22Rv1 (cell line): ENCODE measurements around the gene RARA.

Source experiments
- ZFX ChIP-seq: fragments of 450-650 bp; IDR thresholded peaks from 2 replicates; pipeline ENCODE4 v1.6.1; 2017; ENCODE audit warnings: antibody characterized with exemption, borderline replicate concordance
- TF ChIP-seq, protein P1 (sequence below): fragments of 450-650 bp; IDR thresholded peaks from 2 replicates; pipeline ENCODE4 v1.5.1; 2017; ENCODE audit warnings: mild to moderate bottlenecking

DNA sequence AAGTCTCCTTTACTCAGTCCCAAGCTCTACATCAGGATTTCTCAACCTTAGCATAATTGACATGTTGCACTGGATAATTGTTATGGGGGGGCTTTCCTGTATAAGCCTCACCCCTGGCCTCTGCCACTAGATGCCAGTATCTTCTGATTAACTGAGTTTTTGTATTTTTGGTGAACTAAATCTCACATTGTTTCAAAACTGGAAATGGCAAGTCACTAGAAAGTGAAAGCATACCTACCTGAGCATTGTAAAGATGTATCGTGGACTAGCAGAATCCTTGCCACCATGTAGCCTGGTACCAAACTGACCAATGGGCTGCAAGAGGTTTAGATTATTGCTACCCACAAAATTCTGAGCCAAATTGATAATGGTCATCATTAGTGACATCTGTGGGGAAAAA, 93.7 kb downstream of the RARA start:
- TF ChIP-seq, protein P1, sequence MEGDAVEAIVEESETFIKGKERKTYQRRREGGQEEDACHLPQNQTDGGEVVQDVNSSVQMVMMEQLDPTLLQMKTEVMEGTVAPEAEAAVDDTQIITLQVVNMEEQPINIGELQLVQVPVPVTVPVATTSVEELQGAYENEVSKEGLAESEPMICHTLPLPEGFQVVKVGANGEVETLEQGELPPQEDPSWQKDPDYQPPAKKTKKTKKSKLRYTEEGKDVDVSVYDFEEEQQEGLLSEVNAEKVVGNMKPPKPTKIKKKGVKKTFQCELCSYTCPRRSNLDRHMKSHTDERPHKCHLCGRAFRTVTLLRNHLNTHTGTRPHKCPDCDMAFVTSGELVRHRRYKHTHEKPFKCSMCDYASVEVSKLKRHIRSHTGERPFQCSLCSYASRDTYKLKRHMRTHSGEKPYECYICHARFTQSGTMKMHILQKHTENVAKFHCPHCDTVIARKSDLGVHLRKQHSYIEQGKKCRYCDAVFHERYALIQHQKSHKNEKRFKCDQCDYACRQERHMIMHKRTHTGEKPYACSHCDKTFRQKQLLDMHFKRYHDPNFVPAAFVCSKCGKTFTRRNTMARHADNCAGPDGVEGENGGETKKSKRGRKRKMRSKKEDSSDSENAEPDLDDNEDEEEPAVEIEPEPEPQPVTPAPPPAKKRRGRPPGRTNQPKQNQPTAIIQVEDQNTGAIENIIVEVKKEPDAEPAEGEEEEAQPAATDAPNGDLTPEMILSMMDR: no peak
- TF ChIP-seq ZFX: no peak
